Smooth muscle cell (in vitro differentiated cells): ENCODE results near the gene AIF1. TPM values are rescaled to one million over a fixed set of nuclear protein-coding genes. Genes with fewer than 3 reads are reported as not detected.

ENCODE experiments used
- DNase-seq: peaks from one replicate; lab custom pipeline; 2025; ENCODE audit not compliant: unreplicated experiment; lab: John Stamatoyannopoulos, UW
- H2AFZ ChIP-seq: fragments of 200-600 bp; sonication (generic); 2 replicates; pipeline ENCODE4 v1.6.0; 2016; ENCODE audit warnings: antibody characterized with exemption, low read depth, mild to moderate bottlenecking
- H3F3A ChIP-seq: fragments of 200-600 bp; sonication (generic); 2 replicates; pipeline ENCODE4 v1.6.0; 2017; ENCODE audit warnings: antibody characterized with exemption, low read depth
- H3K27ac ChIP-seq: fragments of 200-600 bp; sonication (generic); 2 replicates; pipeline ENCODE4 v1.5.1; 2016; ENCODE audit warnings: low read depth, mild to moderate bottlenecking
- H3K27me3 ChIP-seq: fragments of 200-600 bp; sonication (generic); 2 replicates; pipeline ENCODE4 v1.6.1; 2016; ENCODE audit warnings: low read depth, mild to moderate bottlenecking
- H3K36me3 ChIP-seq: fragments of 200-600 bp; sonication (generic); 2 replicates; pipeline ENCODE4 v1.5.1; 2016; ENCODE audit warnings: low read depth
- H3K4me1 ChIP-seq: fragments of 200-600 bp; sonication (generic); 2 replicates; pipeline ENCODE4 v1.5.1; 2016; ENCODE audit warnings: low read depth
- H3K4me2 ChIP-seq: fragments of 200-600 bp; sonication (generic); 2 replicates; pipeline ENCODE4 v1.6.0; 2016; ENCODE audit warnings: mild to moderate bottlenecking
- H3K4me3 ChIP-seq: fragments of 200-600 bp; sonication (generic); 2 replicates; pipeline ENCODE4 v1.5.1; 2016; ENCODE audit warnings: mild to moderate bottlenecking
- H3K79me2 ChIP-seq: fragments of 200-600 bp; sonication (generic); 2 replicates; pipeline ENCODE4 v1.6.0; 2016; ENCODE audit warnings: low read depth, mild to moderate bottlenecking
- H3K9ac ChIP-seq: fragments of 200-600 bp; sonication (generic); 2 replicates; pipeline ENCODE4 v1.6.0; 2016; ENCODE audit warnings: low read depth
- H3K9me3 ChIP-seq: fragments of 200-600 bp; sonication (generic); replicated peaks from 2 replicates; pipeline ENCODE4 v1.5.1; 2016; ENCODE audit warnings: low read depth
- H4K20me1 ChIP-seq: fragments of 200-600 bp; sonication (generic); 2 replicates; pipeline ENCODE4 v1.6.0; 2016; ENCODE audit warnings: low read depth
- CTCF ChIP-seq: fragments of 200-600 bp; sonication (generic); IDR thresholded peaks from 2 replicates; pipeline ENCODE4 v1.5.1; 2017; ENCODE audit warnings: borderline replicate concordance, mild to moderate bottlenecking, antibody characterized with exemption; ENCODE audit not compliant: insufficient read depth, poor library complexity, severe bottlenecking
- WGBS: methylation state at CpG from one replicate; pipeline ENCODE4 v1.1.7; 2016; ENCODE audit warnings: low lambda C conversion rate; 5-methylcytosine and 5-hydroxymethylcytosine counted together
- microRNA-seq: library from miRNA; unstranded; fragments of <30 nt; microRNA quantifications from one replicate; pipeline ENCODE4, GENCODE V29; 2016; ENCODE audit warnings: borderline number of aligned reads
- polyA plus RNA-seq: library from polyadenylated mRNA; unstranded; fragments of >200 nt; fragmentation: Nextera tagmentation; extraction: Ambion mirVana; gene quantifications from 2 replicates; pipeline ENCODE4 v1.2.1, GENCODE V29; 2016
- small RNA-seq: library from RNA; depleted of rRNA; stranded (forward); fragments of <200 nt; gene quantifications from one replicate; pipeline ENCODE3, GENCODE V24; 2014
- total RNA-seq: library from RNA; depleted of rRNA; stranded (reverse); fragments of >200 nt; gene quantifications from 2 replicates; pipeline ENCODE4 v1.2.3, GENCODE V29; 2014

AIF1 gene
- total and polyA plus RNA-seq, 2 experiments from 2014 or later: not detected

GRCh38 chr6:31666337-31666965 lies 51.4 kb downstream of the AIF1 start:
- Histone ChIP-seq H3K27ac (peak overlapping the region; percentile 89), H4K20me1 (peaks cover 3% of the 10 kb centered on the region), H3K36me3 (no peaks in the 10 kb centered on the region), H3K4me1 (peaks cover 12% of the 10 kb centered on the region), H3F3A (peaks cover 7% of the 10 kb centered on the region), H3K4me2 (peak overlapping the region; percentile 93), H3K9ac (peak overlapping the region; percentile 96), H3K79me2 (peaks cover 40% of the 10 kb centered on the region), H3K4me3 (peak overlapping the region; percentile 99), H3K27me3 (no peaks in the 10 kb centered on the region), H3K9me3 (no peaks in the 10 kb centered on the region), H2AFZ (peak overlapping the region; percentile 34)
- DNase-seq: no peak
- TF ChIP-seq CTCF: no peak
- 7% methylated on average over 15 of the region's 15 CpGs for WGBS

Small RNA genes within 50 kb of the gene (microRNA-seq; reads per million reads assigned to microRNA genes)
- gene MIR6832: 2.3 reads per million

Small RNA genes within 50 kb of the gene (small RNA-seq; reads per million reads assigned to genes)
- gene MIR6832: not detected
- gene RF00019: not detected
- gene SNORA38: 25.0 reads per million, percentile 91 among the genes with 10 or more reads in this experiment
- not detected for gene UQCRHP1

Other genes with a start within 250 kb of the AIF1 start
Only the 30 nearest of the 35 such genes appear.
- 2.9 and 4.7 TPM in 2 replicates for gene MICB, start 117.1 kb upstream of the AIF1 start, total RNA-seq
- gene MICB, start 117.1 kb upstream of the AIF1 start, polyA plus RNA-seq: 1.4 and 2.4 TPM in 2 replicates
- gene MCCD1, start 86.3 kb upstream of the AIF1 start, total RNA-seq: not detected in 2 replicates
- gene MCCD1, start 86.3 kb upstream of the AIF1 start, polyA plus RNA-seq: not detected in 2 replicates
- gene DDX39B, start 73.2 kb upstream of the AIF1 start, total RNA-seq: 137 and 153 TPM in 2 replicates
- 117 and 146 TPM in 2 replicates for gene DDX39B, start 73.2 kb upstream of the AIF1 start, polyA plus RNA-seq
- gene ATP6V1G2, start 68.6 kb upstream of the AIF1 start, total RNA-seq: 0.90 and 1.0 TPM in 2 replicates
- 2.3 and 2.4 TPM in 2 replicates for gene ATP6V1G2, start 68.6 kb upstream of the AIF1 start, polyA plus RNA-seq
- gene NFKBIL1, start 67.6 kb upstream of the AIF1 start, total RNA-seq: 8.1 and 28.2 TPM in 2 replicates
- gene NFKBIL1, start 67.6 kb upstream of the AIF1 start, polyA plus RNA-seq: 23.5 and 25.9 TPM in 2 replicates
- 1.8 TPM in 1 of 2 replicates, not detected in the other for gene LTA, start 42.9 kb upstream of the AIF1 start, total RNA-seq
- 0.74 TPM in 1 of 2 replicates, not detected in the other for gene LTA, start 42.9 kb upstream of the AIF1 start, polyA plus RNA-seq
- gene TNF, start 39.7 kb upstream of the AIF1 start, total RNA-seq: 0.94 and 3.0 TPM in 2 replicates
- 1.5 and 2.4 TPM in 2 replicates for gene TNF, start 39.7 kb upstream of the AIF1 start, polyA plus RNA-seq
- gene LTB, start 32.8 kb upstream of the AIF1 start, total RNA-seq: 1.5 TPM in 1 of 2 replicates, not detected in the other
- 0.75 and 6.3 TPM in 2 replicates for gene LTB, start 32.8 kb upstream of the AIF1 start, polyA plus RNA-seq
- gene LST1, start 29.0 kb upstream of the AIF1 start, total RNA-seq: not detected in 2 replicates
- gene LST1, start 29.0 kb upstream of the AIF1 start, polyA plus RNA-seq: 1.4 and 1.7 TPM in 2 replicates
- not detected in 2 replicates for gene NCR3, start 22.2 kb upstream of the AIF1 start, total RNA-seq
- 0.22 and 0.48 TPM in 2 replicates for gene NCR3, start 22.2 kb upstream of the AIF1 start, polyA plus RNA-seq
- 44.7 and 47.6 TPM in 2 replicates for gene PRRC2A, start 5.5 kb downstream of the AIF1 start, total RNA-seq
- 58.0 and 75.3 TPM in 2 replicates for gene PRRC2A, start 5.5 kb downstream of the AIF1 start, polyA plus RNA-seq
- 75.9 and 123 TPM in 2 replicates for gene BAG6, start 37.4 kb downstream of the AIF1 start, total RNA-seq
- 74.8 and 85.8 TPM in 2 replicates for gene BAG6, start 37.4 kb downstream of the AIF1 start, polyA plus RNA-seq
- gene APOM, start 40.7 kb downstream of the AIF1 start, total RNA-seq: 2.3 and 2.7 TPM in 2 replicates
- 1.1 and 2.7 TPM in 2 replicates for gene APOM, start 40.7 kb downstream of the AIF1 start, polyA plus RNA-seq
- 7.1 and 8.9 TPM in 2 replicates for gene C6orf47, start 45.5 kb downstream of the AIF1 start, total RNA-seq
- gene C6orf47, start 45.5 kb downstream of the AIF1 start, polyA plus RNA-seq: 15.5 and 20.1 TPM in 2 replicates
- 12.5 and 17.2 TPM in 2 replicates for gene GPANK1, start 49.8 kb downstream of the AIF1 start, total RNA-seq
- gene GPANK1, start 49.8 kb downstream of the AIF1 start, polyA plus RNA-seq: 19.6 and 20.1 TPM in 2 replicates
- 228 and 313 TPM in 2 replicates for gene CSNK2B, start 50.8 kb downstream of the AIF1 start, total RNA-seq
- gene CSNK2B, start 50.8 kb downstream of the AIF1 start, polyA plus RNA-seq: 195 and 226 TPM in 2 replicates
- 1.5 and 7.5 TPM in 2 replicates for gene LY6G5B, start 54.7 kb downstream of the AIF1 start, total RNA-seq
- gene LY6G5B, start 54.7 kb downstream of the AIF1 start, polyA plus RNA-seq: 5.6 and 16.2 TPM in 2 replicates
- 0.18 and 0.67 TPM in 2 replicates for gene LY6G5C, start 65.8 kb downstream of the AIF1 start, total RNA-seq
- 3.8 and 5.2 TPM in 2 replicates for gene LY6G5C, start 65.8 kb downstream of the AIF1 start, polyA plus RNA-seq
- gene ABHD16A, start 88.1 kb downstream of the AIF1 start, total RNA-seq: 24.9 and 32.8 TPM in 2 replicates
- gene ABHD16A, start 88.1 kb downstream of the AIF1 start, polyA plus RNA-seq: 39.9 and 40.5 TPM in 2 replicates
- gene LY6G6F, start 91.6 kb downstream of the AIF1 start, total RNA-seq: not detected in 2 replicates
- gene LY6G6F, start 91.6 kb downstream of the AIF1 start, polyA plus RNA-seq: not detected in 2 replicates
- gene LY6G6D, start 100.1 kb downstream of the AIF1 start, total RNA-seq: not detected in 2 replicates
- gene LY6G6D, start 100.1 kb downstream of the AIF1 start, polyA plus RNA-seq: not detected in 2 replicates
- 3.8 and 5.2 TPM in 2 replicates for gene LY6G6C, start 106.5 kb downstream of the AIF1 start, total RNA-seq
- gene LY6G6C, start 106.5 kb downstream of the AIF1 start, polyA plus RNA-seq: 3.9 and 7.2 TPM in 2 replicates
- 0.09 TPM in 1 of 2 replicates, not detected in the other for gene MPIG6B, start 108.1 kb downstream of the AIF1 start, total RNA-seq
- gene MPIG6B, start 108.1 kb downstream of the AIF1 start, polyA plus RNA-seq: 1.1 TPM in 1 of 2 replicates, not detected in the other
- gene DDAH2, start 114.1 kb downstream of the AIF1 start, total RNA-seq: 62.9 and 104 TPM in 2 replicates
- gene DDAH2, start 114.1 kb downstream of the AIF1 start, polyA plus RNA-seq: 122 and 134 TPM in 2 replicates
- 373 and 417 TPM in 2 replicates for gene CLIC1, start 121.3 kb downstream of the AIF1 start, total RNA-seq
- 610 and 628 TPM in 2 replicates for gene CLIC1, start 121.3 kb downstream of the AIF1 start, polyA plus RNA-seq
- gene MSH5, start 124.8 kb downstream of the AIF1 start, total RNA-seq: 10.6 and 15.4 TPM in 2 replicates
- gene MSH5, start 124.8 kb downstream of the AIF1 start, polyA plus RNA-seq: 4.7 and 10.5 TPM in 2 replicates
- not detected in 2 replicates for gene SAPCD1, start 147.4 kb downstream of the AIF1 start, total RNA-seq
- 1.4 and 1.8 TPM in 2 replicates for gene SAPCD1, start 147.4 kb downstream of the AIF1 start, polyA plus RNA-seq
- 0.22 and 0.58 TPM in 2 replicates for gene VWA7, start 162.1 kb downstream of the AIF1 start, total RNA-seq
- 0.08 and 0.28 TPM in 2 replicates for gene VWA7, start 162.1 kb downstream of the AIF1 start, polyA plus RNA-seq
- 31.9 and 60.8 TPM in 2 replicates for gene VARS1, start 180.5 kb downstream of the AIF1 start, total RNA-seq
- gene VARS1, start 180.5 kb downstream of the AIF1 start, polyA plus RNA-seq: 76.9 and 80.8 TPM in 2 replicates
- gene LSM2, start 191.7 kb downstream of the AIF1 start, total RNA-seq: 62.0 and 91.2 TPM in 2 replicates
- gene LSM2, start 191.7 kb downstream of the AIF1 start, polyA plus RNA-seq: 73.6 and 81.6 TPM in 2 replicates